ENCODE data around the gene MTUS2.

The MTUS2 gene

GRCh38 chr13:29428310-29429181 lies 608.4 kb downstream of the MTUS2 start:
- TF ChIP-seq CTCF (IDR thresholded peaks at IDR 0.05), result no peak

- no peak for TF ChIP-seq CTCF (IDR thresholded peaks at IDR 0.05)
Observed at GRCh38 chr13:29429286-29429900, 609.3 kb downstream of the MTUS2 start.

- no peak for TF ChIP-seq CTCF (IDR thresholded peaks at IDR 0.05)
Observed at GRCh38 chr13:29434217-29434945, 614.2 kb downstream of the MTUS2 start.

GRCh38 chr13:29435125-29435911 lies 615.2 kb downstream of the MTUS2 start:
- TF ChIP-seq CTCF (IDR thresholded peaks at IDR 0.05), result no peak

GRCh38 chr13:29436291-29436690 lies 616.2 kb downstream of the MTUS2 start:
- no peak for TF ChIP-seq CTCF (IDR thresholded peaks at IDR 0.05)

- TF ChIP-seq CTCF (IDR thresholded peaks at IDR 0.05), result no peak
Observed at GRCh38 chr13:29436721-29437280, 616.7 kb downstream of the MTUS2 start.

- no peak for TF ChIP-seq CTCF (IDR thresholded peaks at IDR 0.05)
Observed at GRCh38 chr13:29438769-29439168, 618.6 kb downstream of the MTUS2 start.
